Suppressor macrophage (primary cell): ENCODE measurements around the gene SDCCAG8.

Experiments used
- DNase-seq, 4 experiments: peaks; one replicate each; pipeline ENCODE4 v3.0.0-alpha.2; 2020 to 2022

SDCCAG8 gene

GRCh38 chr1:243421784-243422183 is 165.9 kb downstream of the SDCCAG8 start:
- peak; percentile 18 to 48 (median 33) for DNase-seq

- DNase-seq, result no peak
Observed at GRCh38 chr1:243422362-243422761, 166.5 kb downstream of the SDCCAG8 start.

DNA sequence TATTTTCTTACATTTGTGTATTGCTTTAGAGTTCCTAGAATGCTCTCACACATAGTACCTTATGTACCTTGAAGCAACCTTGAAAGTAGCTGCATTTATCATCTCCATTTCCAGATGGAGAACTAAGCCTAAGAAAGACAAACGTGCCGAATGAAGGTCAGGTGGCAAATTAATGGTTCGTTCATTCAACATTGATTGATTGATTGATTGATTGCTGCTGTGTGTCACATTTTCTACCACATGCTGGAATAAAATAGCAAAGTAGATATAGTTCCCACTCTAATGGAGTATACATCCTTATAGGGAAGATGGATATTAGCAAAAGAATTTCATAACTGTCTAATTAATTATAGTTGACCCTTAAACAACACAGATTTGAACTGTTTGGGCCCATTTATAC is 172.2 kb downstream of the SDCCAG8 start:
- no peak for DNase-seq

GRCh38 chr1:243428617-243429342 is 172.9 kb downstream of the SDCCAG8 start:
- no peak for DNase-seq

DNA sequence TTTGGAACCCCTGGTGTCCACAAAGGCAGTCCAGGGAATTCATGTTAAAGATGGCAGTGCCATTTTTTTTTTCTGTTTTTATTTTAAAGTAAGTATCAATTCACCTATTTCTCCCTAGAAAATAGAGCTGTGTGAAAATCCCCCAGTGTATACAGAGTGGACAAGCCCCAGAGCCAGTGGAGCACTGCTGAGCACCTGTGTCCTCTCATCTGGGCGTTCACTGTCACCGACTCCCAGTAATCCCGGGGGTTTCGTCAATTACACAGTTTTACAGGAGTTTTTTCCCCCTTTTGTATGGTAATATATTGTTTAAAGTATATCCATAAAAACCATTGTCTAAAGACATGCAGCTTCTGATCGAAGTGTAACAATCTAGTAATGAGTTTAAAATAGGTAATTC is 175.8 kb downstream of the SDCCAG8 start:
- DNase-seq, result no peak

- no peak for DNase-seq
Observed at GRCh38 chr1:243432136-243432535, 176.3 kb downstream of the SDCCAG8 start.

DNA sequence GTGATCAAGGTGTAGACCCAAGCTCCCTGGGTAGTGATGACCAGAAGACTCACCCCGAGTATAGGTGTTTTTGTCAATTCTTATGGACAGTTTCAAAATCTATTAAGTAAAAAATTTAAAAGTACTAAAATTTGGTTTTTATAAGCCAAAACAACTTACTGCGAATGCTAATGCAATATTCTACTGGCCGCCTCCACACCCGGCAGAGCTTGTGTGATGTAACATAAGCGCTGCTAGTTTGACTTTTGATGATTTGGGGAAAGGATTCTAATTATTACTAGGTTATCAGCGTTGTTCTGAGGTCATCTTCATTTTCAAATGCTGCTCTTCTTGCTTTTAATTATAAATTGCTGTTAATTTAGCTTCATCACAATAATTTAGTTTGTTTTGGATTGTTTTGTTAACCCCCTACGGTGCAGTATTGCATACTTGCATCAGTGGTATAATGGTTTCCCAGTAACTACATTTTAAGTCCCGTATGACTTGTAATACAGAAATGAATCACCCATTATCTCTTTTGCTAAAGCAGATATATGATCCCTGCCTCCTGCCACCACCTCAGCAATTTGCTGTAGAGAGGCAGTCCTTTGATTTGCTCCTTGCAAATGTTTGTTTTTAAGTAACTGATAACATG is 178.0 kb downstream of the SDCCAG8 start:
- no peak for DNase-seq

DNA sequence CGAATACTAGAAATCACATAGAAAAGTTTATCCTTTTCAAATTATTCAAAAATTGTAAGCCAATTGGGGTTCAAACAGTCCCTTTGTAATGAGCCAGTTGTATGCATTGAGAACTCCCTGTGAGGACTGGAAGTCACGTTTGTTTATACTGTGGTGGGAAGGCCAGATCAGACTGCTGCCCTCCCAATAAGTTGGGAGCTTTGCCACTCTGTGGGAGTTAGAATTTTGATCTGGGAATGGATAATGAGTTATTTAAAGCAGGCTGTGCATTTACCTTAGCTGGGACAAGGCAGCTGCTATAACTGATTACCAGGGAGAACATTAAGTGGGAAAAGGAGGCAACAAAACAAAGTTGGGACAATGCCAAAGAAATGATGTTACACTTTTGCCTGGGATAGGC is 178.8 kb downstream of the SDCCAG8 start:
- DNase-seq, result no peak

DNA sequence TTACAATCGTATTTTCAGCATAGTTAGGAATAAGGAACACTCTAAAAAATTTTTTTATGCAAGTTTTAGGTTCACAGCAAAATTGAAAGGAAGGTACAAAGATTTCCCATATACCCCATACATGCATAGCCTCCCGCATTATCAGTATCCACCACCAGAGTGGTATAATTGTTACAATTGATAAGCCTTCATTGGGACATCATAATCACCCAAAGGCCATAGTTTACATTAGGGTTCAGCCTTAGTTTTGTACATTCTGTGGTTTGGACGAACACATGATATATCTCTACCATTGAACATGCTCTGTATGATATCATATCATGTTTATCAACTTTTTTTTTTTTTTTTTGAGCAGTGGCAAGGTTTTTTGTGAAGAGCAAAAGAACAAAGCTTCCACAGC is 180.0 kb downstream of the SDCCAG8 start:
- DNase-seq, result no peak

DNA sequence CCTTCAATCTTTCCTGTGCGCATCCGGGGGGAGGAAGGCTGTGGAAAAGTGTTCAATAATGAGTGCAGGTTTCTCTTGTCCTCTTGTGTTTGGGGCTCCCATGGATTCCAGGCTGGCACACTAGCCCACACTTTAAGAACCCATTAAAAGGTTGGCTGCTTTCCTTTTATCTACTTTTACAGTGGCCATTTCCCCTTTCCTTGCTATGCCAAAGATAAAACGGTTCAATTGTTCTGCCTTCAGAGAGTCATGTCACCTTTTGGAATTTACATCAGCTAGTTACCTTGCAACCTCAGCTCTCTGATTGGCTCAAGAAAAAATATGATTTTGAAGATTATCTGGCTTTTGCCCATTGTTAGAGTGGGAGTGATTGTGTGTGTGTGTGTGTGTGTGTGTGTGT is 182.3 kb downstream of the SDCCAG8 start:
- DNase-seq, result no peak

- no peak for DNase-seq
Observed at GRCh38 chr1:243438815-243439214, 183.0 kb downstream of the SDCCAG8 start.

DNA sequence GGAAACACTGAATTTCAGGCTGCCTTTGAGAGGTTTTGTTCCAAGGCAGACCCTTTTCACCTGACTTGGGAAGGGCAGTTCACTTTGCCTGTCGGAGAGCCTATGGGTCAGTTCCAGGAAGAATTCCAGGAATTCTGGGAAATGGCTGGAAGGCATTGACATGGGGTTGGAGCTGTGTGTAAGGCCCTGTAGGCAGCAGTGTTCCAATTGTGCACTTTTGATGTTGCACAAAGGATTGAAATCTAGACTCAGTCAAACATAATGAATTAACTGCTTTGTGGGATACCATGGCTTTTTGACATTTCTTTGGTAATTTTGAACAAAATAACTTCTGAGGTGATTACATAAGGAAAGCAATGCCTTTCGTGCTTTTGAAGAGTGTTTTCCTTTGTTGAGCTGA is 184.6 kb downstream of the SDCCAG8 start:
- no peak for DNase-seq

GRCh38 chr1:243441601-243442000 is 185.8 kb downstream of the SDCCAG8 start:
- no peak for DNase-seq

- DNase-seq, result peak in 2 of 4 experiments; percentile 15 to 17
Observed at GRCh38 chr1:243443557-243443956, 187.7 kb downstream of the SDCCAG8 start.

DNA sequence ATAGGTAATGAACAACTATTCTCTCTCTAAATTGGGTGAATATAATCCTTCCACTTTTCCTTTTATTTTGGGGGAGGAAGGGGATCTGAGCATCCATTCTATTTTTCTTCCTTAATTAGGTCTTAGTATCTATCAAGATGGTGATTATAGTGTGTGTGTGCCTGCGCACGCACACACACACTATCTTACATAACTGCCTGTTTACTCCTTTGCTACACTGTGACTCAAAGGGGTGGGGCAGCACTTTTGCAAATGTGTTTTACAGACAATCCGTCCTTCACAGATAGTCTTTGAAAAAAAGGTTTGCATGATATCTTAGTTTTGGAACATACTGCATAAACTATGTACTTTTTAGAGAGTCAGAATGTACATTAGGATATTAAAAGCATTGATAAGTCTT is 191.5 kb downstream of the SDCCAG8 start:
- DNase-seq, result peak; percentile 16 to 52 (median 43)

- DNase-seq, result no peak
Observed at GRCh38 chr1:243447844-243448243, 192.0 kb downstream of the SDCCAG8 start.

DNA sequence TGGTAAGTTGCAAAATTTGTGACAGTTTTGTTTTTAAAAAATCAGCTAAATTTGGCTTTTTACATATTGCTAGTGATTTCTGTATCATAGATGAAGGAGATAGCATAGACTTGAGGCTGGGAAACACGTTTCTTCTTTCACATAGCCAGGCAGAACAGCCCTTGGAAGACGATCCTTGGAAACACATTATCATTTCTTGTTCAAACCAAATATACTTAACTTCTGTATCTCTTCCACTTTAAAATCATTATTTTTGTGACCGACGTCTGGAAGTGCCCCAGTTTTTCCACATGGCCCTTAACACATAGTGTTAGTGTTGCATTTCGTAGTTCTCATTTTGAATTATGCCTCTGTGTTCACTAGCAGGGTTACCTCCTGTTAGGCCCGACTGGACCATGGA is 193.5 kb downstream of the SDCCAG8 start:
- no peak for DNase-seq

- peak; percentile 45 to 66 (median 61) for DNase-seq
Observed at GRCh38 chr1:243452092-243452491, 196.3 kb downstream of the SDCCAG8 start.

- no peak for DNase-seq
Observed at GRCh38 chr1:243454328-243454997, 198.6 kb downstream of the SDCCAG8 start.

DNA sequence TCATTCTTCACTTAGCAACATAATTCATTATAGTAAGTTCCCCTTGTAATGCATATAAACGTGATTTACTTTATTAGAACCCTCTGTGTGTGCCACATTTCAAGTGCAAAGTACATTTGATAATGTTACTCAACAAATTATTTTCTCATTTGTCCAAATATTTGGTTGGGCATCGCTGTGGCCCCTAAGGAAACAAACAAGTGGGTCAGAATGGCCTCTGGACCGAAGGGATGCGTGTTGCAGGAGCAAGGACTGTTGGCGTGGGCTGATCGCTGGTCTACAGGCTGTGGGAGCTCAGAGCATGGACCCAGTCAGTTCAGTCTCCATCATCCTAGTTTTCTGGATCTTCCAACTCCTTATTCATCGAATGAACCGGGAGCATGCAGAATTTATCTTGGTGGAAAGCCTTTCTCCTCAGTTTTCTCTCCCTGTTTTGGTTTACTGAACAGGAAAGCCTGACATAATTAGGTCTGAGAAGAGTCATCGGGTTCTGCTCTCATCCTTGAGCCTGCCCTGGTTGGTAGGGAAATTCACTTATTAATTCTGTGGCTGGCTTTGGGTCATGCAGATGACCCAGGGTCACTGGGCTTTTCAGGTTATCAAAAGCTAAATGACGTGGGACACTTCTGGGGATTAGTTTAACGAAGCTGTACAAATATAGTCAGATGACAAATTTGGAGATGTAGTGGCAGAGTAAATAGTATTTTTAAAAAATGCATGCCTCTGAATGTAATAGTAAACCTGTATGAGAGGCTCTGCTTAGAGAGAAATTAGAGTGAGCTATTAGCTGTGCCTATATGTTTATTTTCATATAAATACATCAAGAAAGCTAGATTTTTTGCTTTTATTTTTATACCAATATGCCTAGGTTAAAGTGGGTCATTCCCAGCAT is 200.2 kb downstream of the SDCCAG8 start:
- no peak for DNase-seq

DNA sequence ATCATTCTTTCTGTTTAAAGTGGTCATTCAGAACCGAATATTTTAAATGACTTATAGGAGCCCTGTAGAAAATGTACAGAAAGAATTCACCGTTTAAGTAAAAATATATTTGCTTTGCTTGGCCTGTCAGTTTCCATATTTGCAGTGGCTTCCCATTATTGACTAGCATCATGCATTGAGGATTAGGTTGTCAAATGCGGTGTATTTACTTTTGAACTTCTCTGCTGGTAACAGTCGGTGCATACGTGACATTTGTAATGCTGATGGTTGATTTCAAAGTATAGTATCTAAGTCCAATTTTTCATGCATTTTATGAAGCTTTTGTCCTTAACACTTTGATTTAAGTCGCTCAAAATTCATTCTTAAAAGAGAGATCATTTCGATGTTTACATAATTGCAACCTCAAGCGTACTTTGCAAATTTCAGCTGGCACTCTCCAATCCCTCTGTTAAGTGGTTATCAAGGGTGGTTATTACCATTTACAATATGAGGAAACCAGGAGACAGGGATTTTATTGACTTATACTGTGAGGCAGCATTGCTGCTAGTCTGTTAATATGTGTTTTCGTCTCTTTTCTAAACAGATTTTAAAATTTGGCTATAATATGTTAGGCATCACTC is 201.6 kb downstream of the SDCCAG8 start:
- no peak for DNase-seq

DNA sequence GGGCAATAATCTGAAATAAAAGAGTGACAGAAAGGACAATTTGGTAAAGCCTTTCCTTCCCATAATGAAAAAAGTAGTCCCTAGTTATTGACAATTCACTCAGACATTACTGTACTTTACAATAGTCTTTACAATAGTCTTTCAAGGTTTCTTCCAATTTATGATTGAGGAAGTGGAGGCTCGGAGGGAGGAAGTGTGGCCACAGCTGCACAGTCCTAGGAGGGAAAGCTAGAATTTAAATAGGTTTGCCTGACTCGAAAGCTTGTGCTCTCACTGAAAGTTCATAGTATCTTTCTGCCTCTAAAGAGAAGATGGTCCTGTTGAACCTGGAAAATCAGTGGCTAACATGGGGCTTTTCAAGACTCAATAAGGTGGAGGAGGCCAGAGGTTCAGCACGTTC is 203.2 kb downstream of the SDCCAG8 start:
- DNase-seq, result peak; percentile 44 to 76 (median 66)
